ENCODE measurements around the gene BICD2.

BICD2 gene

GRCh38 chr9:92747459-92748232 is 17.0 kb downstream of the BICD2 start:
- DNase-seq (ENCODE audit: low read depth in 2 of 2) = no peak

- no peak for DNase-seq (ENCODE audit: low read depth in 2 of 2)
Measured at GRCh38 chr9:92746567-92747458, 17.8 kb downstream of the BICD2 start.

GRCh38 chr9:92745881-92746280 is 18.8 kb downstream of the BICD2 start:
- DNase-seq (ENCODE audit: low read depth in 2 of 2) = no peak

- no peak for DNase-seq (ENCODE audit: low read depth in 2 of 2)
Measured at GRCh38 chr9:92745331-92745730, 19.3 kb downstream of the BICD2 start.

GRCh38 chr9:92740969-92741368 is 23.7 kb downstream of the BICD2 start:
- DNase-seq (ENCODE audit: low read depth in 2 of 2) = no peak

GRCh38 chr9:92740446-92740961 is 24.1 kb downstream of the BICD2 start:
- no peak for DNase-seq (ENCODE audit: low read depth in 2 of 2)

GRCh38 chr9:92740009-92740408 is 24.6 kb downstream of the BICD2 start:
- DNase-seq (ENCODE audit: low read depth in 2 of 2) = no peak

GRCh38 chr9:92739346-92739970 is 25.2 kb downstream of the BICD2 start:
- no peak for DNase-seq (ENCODE audit: low read depth in 2 of 2)

GRCh38 chr9:92738661-92739081 is 26.0 kb downstream of the BICD2 start:
- DNase-seq (ENCODE audit: low read depth in 2 of 2) = no peak

- DNase-seq (ENCODE audit: low read depth in 2 of 2) = no peak
Measured at GRCh38 chr9:92737611-92738299, 26.9 kb downstream of the BICD2 start.

GRCh38 chr9:92737216-92737606 is 27.4 kb downstream of the BICD2 start:
- DNase-seq (ENCODE audit: low read depth in 2 of 2) = no peak

- DNase-seq (ENCODE audit: low read depth in 2 of 2) = no peak
Measured at GRCh38 chr9:92736563-92737215, 27.9 kb downstream of the BICD2 start.

GRCh38 chr9:92735636-92736562 is 28.7 kb downstream of the BICD2 start:
- no peak for DNase-seq (ENCODE audit: low read depth in 2 of 2)

- no peak for DNase-seq (ENCODE audit: low read depth in 2 of 2)
Measured at GRCh38 chr9:92734931-92735635, 29.6 kb downstream of the BICD2 start.

GRCh38 chr9:92730897-92731296 is 33.7 kb downstream of the BICD2 start:
- DNase-seq (ENCODE audit: low read depth in 2 of 2) = no peak

GRCh38 chr9:92729735-92730155 is 34.9 kb downstream of the BICD2 start:
- no peak for DNase-seq (ENCODE audit: low read depth in 2 of 2)

- DNase-seq (ENCODE audit: low read depth in 2 of 2) = no peak
Measured at GRCh38 chr9:92728831-92729734, 35.5 kb downstream of the BICD2 start.

Data from activated CD4-positive, alpha-beta T cell treated with anti-CD3 and anti-CD28 coated beads for 24 hours (primary cell).